H1 (cell line): ENCODE measurements around the gene TBCD. TPM values are rescaled to one million over a fixed set of nuclear protein-coding genes. Genes with fewer than 3 reads are reported as not detected.

ENCODE experiments used
- CTCF ChIA-PET: fragments of 300-600 bp; sonication (Branson Sonifier 250); formaldehyde crosslinking; loops from one replicate; lab custom pipeline; 2021; ENCODE audit not compliant: partially characterized antibody; lab: Charles Lee
- POLR2A ChIA-PET: fragments of 300-600 bp; sonication (Branson Sonifier 250); formaldehyde crosslinking; loops from one replicate; lab custom pipeline; 2021; ENCODE audit warnings: inconsistent platforms; ENCODE audit not compliant: partially characterized antibody; lab: Charles Lee
- DNase-seq, 2 experiments: peaks; one replicate each; pipeline versions ENCODE4 v3.0.0 to v3.0.0-alpha.2; 2010 to 2022; ENCODE audit warnings: low spot score in 2 of 2, low read depth in 1 of 2, mixed read lengths in 1 of 2
- FAIRE-seq: peaks from 2 replicates; lab custom pipeline; 2011; peaks lifted over from hg19 to GRCh38; lab: Jason Lieb, UNC
- H2AFZ ChIP-seq: 2 replicates; pipeline ENCODE4 v1.8.1; 2012; ENCODE audit warnings: low read length, inconsistent platforms
- H2AK5ac ChIP-seq: 2 replicates; pipeline ENCODE4 v1.6.1; 2013; ENCODE audit warnings: low read depth, low read length
- H2BK120ac ChIP-seq: replicated peaks from 2 replicates; pipeline ENCODE3; 2013; ENCODE audit warnings: low read depth, low read length, inconsistent platforms
- H2BK12ac ChIP-seq: 2 replicates; pipeline ENCODE4 v1.6.1; 2013; ENCODE audit warnings: low read depth, low read length
- H2BK15ac ChIP-seq: 2 replicates; pipeline ENCODE4 v1.6.1; 2013; ENCODE audit warnings: low read length
- H2BK20ac ChIP-seq: 2 replicates; pipeline ENCODE4 v1.6.1; 2013; ENCODE audit warnings: low read length
- H2BK5ac ChIP-seq: 2 replicates; pipeline ENCODE4 v1.6.1; 2013; ENCODE audit warnings: low read depth, low read length
- H3K14ac ChIP-seq: 2 replicates; pipeline ENCODE4 v1.6.1; 2013; ENCODE audit warnings: inconsistent platforms; ENCODE audit not compliant: insufficient read length
- H3K18ac ChIP-seq: 2 replicates; pipeline ENCODE4 v1.6.1; 2013; ENCODE audit warnings: low read length; ENCODE audit errors: extremely low read depth
- H3K23ac ChIP-seq: 2 replicates; pipeline ENCODE4 v1.6.1; 2013; ENCODE audit warnings: inconsistent platforms; ENCODE audit not compliant: insufficient read length
- H3K23me2 ChIP-seq: 2 replicates; pipeline ENCODE4 v1.6.1; 2013; ENCODE audit warnings: low read depth, low read length
- H3K27ac ChIP-seq: 2 replicates; pipeline ENCODE4 v1.6.1; 2011; ENCODE audit warnings: low read depth, low read length, inconsistent platforms
- H3K27me3 ChIP-seq, 4 experiments: replicated peaks in 1 of 4; 1 replicate in 1 of 4; 2 replicates in 3 of 4; pipeline versions ENCODE4 v1.6.1 to v1.8.1; 2011 to 2013; ENCODE audit warnings: low read length in 3 of 4, mild to moderate bottlenecking in 3 of 4, inconsistent platforms in 2 of 4, mixed read lengths in 2 of 4, moderate library complexity in 1 of 4; ENCODE audit not compliant: control insufficient read depth in 3 of 4, insufficient read depth in 3 of 4; ENCODE audit errors: extremely low read depth in 1 of 4
- H3K36me3 ChIP-seq, 4 experiments: 2 replicates each; pipeline versions ENCODE4 v1.6.1 to v1.8.1; 2011 to 2013; ENCODE audit warnings: mild to moderate bottlenecking in 4 of 4, low read length in 3 of 4, moderate library complexity in 2 of 4, control low read depth in 1 of 4, inconsistent platforms in 1 of 4; ENCODE audit not compliant: insufficient read depth in 4 of 4, control insufficient read depth in 2 of 4
- H3K4ac ChIP-seq: replicated peaks from 2 replicates; pipeline ENCODE3; 2013; ENCODE audit warnings: low read length, low read depth, mixed read lengths, inconsistent platforms; ENCODE audit not compliant: insufficient read length
- H3K4me1 ChIP-seq, 4 experiments: replicated peaks in 1 of 4; 1 replicate in 1 of 4; 2 replicates in 3 of 4; pipeline versions ENCODE4 v1.6.1 to v1.8.1; 2011 to 2013; ENCODE audit warnings: low read length in 3 of 4, inconsistent platforms in 2 of 4, mixed read lengths in 1 of 4; ENCODE audit not compliant: insufficient read depth in 4 of 4, control insufficient read depth in 3 of 4
- H3K4me2 ChIP-seq, 2 experiments: 2 replicates each; pipeline versions ENCODE4 v1.6.1 to v1.8.1; 2011 to 2013; ENCODE audit warnings: low read depth in 2 of 2, low read length in 2 of 2, control low read depth in 1 of 2, inconsistent platforms in 1 of 2, mild to moderate bottlenecking in 1 of 2; ENCODE audit not compliant: insufficient read depth in 1 of 2
- H3K4me3 ChIP-seq, 4 experiments: fragments of 200-600, 300-600 bp in 1 of 4; sonication (generic), shearing (Covaris generic), sonication (Bioruptor Twin) in 1 of 4; 2 replicates each; pipeline versions ENCODE4 v1.5.1 to v1.8.1; 2011 to 2016; ENCODE audit warnings: low read length in 4 of 4, low read depth in 3 of 4, control low read depth in 2 of 4, inconsistent platforms in 2 of 4, mild to moderate bottlenecking in 2 of 4, mixed read lengths in 1 of 4, moderate library complexity in 1 of 4; ENCODE audit not compliant: insufficient read depth in 2 of 4; ENCODE audit errors: extremely low read depth in 1 of 4
- H3K56ac ChIP-seq: replicated peaks from 2 replicates; pipeline ENCODE3; 2013; ENCODE audit warnings: low read depth, mild to moderate bottlenecking, mixed read lengths, low read length, inconsistent platforms; ENCODE audit not compliant: insufficient read length
- H3K79me1 ChIP-seq: 2 replicates; pipeline ENCODE4 v1.6.1; 2013; ENCODE audit warnings: low read depth, low read length, control low read depth
- H3K79me2 ChIP-seq, 2 experiments: 2 replicates each; pipeline versions ENCODE4 v1.6.1 to v1.8.1; 2012 to 2013; ENCODE audit warnings: low read length in 2 of 2, mild to moderate bottlenecking in 2 of 2, inconsistent platforms in 1 of 2; ENCODE audit not compliant: insufficient read depth in 2 of 2, control insufficient read depth in 1 of 2
- H3K9ac ChIP-seq, 4 experiments: replicated peaks in 1 of 4; 1 replicate in 1 of 4; 2 replicates in 3 of 4; pipeline versions ENCODE4 v1.6.1 to v1.8.1; 2011 to 2013; ENCODE audit warnings: low read depth in 3 of 4, low read length in 3 of 4, control low read depth in 2 of 4, mild to moderate bottlenecking in 2 of 4, moderate library complexity in 2 of 4, inconsistent platforms in 1 of 4; ENCODE audit errors: extremely low read depth in 1 of 4
- H3K9me3 ChIP-seq, 2 experiments: 2 replicates each; pipeline versions ENCODE4 v1.6.1 to v1.8.1; 2012 to 2013; ENCODE audit warnings: mild to moderate bottlenecking in 2 of 2, moderate library complexity in 2 of 2, control low read depth in 1 of 2, inconsistent platforms in 1 of 2, low read depth in 1 of 2, low read length in 1 of 2, mixed read lengths in 1 of 2; ENCODE audit not compliant: insufficient read depth in 2 of 2
- H4K20me1 ChIP-seq, 2 experiments: replicated peaks in 1 of 2; 2 replicates each; pipeline versions ENCODE3 to v1.8.1; 2011 to 2013; ENCODE audit warnings: inconsistent platforms in 2 of 2, low read length in 2 of 2, mild to moderate bottlenecking in 1 of 2; ENCODE audit not compliant: insufficient read depth in 2 of 2, control insufficient read depth in 1 of 2
- H4K5ac ChIP-seq: 2 replicates; pipeline ENCODE4 v1.6.1; 2013; ENCODE audit warnings: low read length, low read depth, mixed read lengths, inconsistent platforms; ENCODE audit not compliant: insufficient read length
- H4K8ac ChIP-seq: 2 replicates; pipeline ENCODE4 v1.8.0; 2013; ENCODE audit warnings: mild to moderate bottlenecking, moderate library complexity, low read length, inconsistent platforms; ENCODE audit not compliant: insufficient read depth; ENCODE audit errors: extremely low read depth
- H4K91ac ChIP-seq: replicated peaks from 2 replicates; pipeline ENCODE3; 2013; ENCODE audit warnings: low read length, mixed read lengths, inconsistent platforms; ENCODE audit not compliant: insufficient read length
- BACH1 ChIP-seq: IDR thresholded peaks from 2 replicates; pipeline ENCODE4 v1.6.1; 2012; ENCODE audit warnings: low read length, improper control_type of control experiment
- CHD2 ChIP-seq: IDR thresholded peaks from 2 replicates; pipeline ENCODE4 v1.6.1; 2012; ENCODE audit warnings: low read length, improper control_type of control experiment
- CTCF ChIP-seq, 3 experiments: IDR thresholded peaks; 1 replicate in 2 of 3; 2 replicates in 1 of 3; pipeline versions ENCODE4 v1.5.1 to v1.6.1; 2011; ENCODE audit warnings: low read length in 3 of 3, mild to moderate bottlenecking in 3 of 3, inconsistent platforms in 2 of 3, low read depth in 1 of 3, moderate library complexity in 1 of 3; ENCODE audit not compliant: insufficient read depth in 1 of 3; ENCODE audit errors: control extremely low read depth in 1 of 3
- GTF2F1 ChIP-seq: IDR thresholded peaks from 2 replicates; pipeline ENCODE4 v1.6.1; 2012; ENCODE audit warnings: low read depth, low read length, improper control_type of control experiment, borderline replicate concordance
- HDAC2 ChIP-seq, 2 experiments: fragments of 300-600 bp in 1 of 2; sonication (generic) in 1 of 2; IDR thresholded peaks; 2 replicates each; pipeline ENCODE4 v1.6.1; 2011 to 2012; ENCODE audit warnings: low read depth in 2 of 2, low read length in 2 of 2, mild to moderate bottlenecking in 2 of 2, moderate library complexity in 2 of 2, borderline replicate concordance in 1 of 2, inconsistent platforms in 1 of 2
- NANOG ChIP-seq: IDR thresholded peaks from 2 replicates; pipeline ENCODE4 v1.6.1; 2011; ENCODE audit warnings: low read length, low read depth, mild to moderate bottlenecking, inconsistent platforms; ENCODE audit not compliant: insufficient read depth, poor library complexity, severe bottlenecking
- NRF1 ChIP-seq: IDR thresholded peaks from 2 replicates; pipeline ENCODE4 v1.6.1; 2011; ENCODE audit warnings: mild to moderate bottlenecking, low read depth, low read length, improper control_type of control experiment
- POLR2AphosphoS5 ChIP-seq: IDR thresholded peaks from 2 replicates; pipeline ENCODE4 v1.6.1; 2011; ENCODE audit warnings: low read depth, low read length
- RAD21 ChIP-seq, 2 experiments: IDR thresholded peaks in 1 of 2; conservative IDR thresholded peaks in 1 of 2; 2 replicates each; pipeline ENCODE4 v1.6.1; 2011; ENCODE audit warnings: low read depth in 2 of 2, low read length in 2 of 2, improper control_type of control experiment in 1 of 2, inconsistent platforms in 1 of 2, mild to moderate bottlenecking in 1 of 2, moderate library complexity in 1 of 2
- RFX5 ChIP-seq: IDR thresholded peaks from 2 replicates; pipeline ENCODE4 v1.6.1; 2011; ENCODE audit warnings: low read depth, low read length, improper control_type of control experiment, borderline replicate concordance
- SP4 ChIP-seq: IDR thresholded peaks from 2 replicates; pipeline ENCODE4 v1.6.1; 2012; ENCODE audit warnings: low read length, inconsistent platforms
- WGBS, 2 experiments: shearing (Covaris generic) in 1 of 2; methylation state at CpG; one replicate each; pipeline versions ENCODE4 v1.1.6 to v1.1.7; 2013 to 2015; ENCODE audit warnings: low lambda C conversion rate in 2 of 2, mixed read lengths in 2 of 2, inconsistent platforms in 1 of 2, low coverage in 1 of 2, missing lambda C conversion rate in 1 of 2; ENCODE audit not compliant: insufficient replicate concordance in 2 of 2, insufficient coverage in 1 of 2, insufficient read length in 1 of 2; ENCODE audit errors: extremely low coverage in 1 of 2, missing lambda C conversion rate in 1 of 2; 5-methylcytosine and 5-hydroxymethylcytosine counted together
- polyA plus RNA-seq, 7 experiments: library from polyadenylated mRNA; depleted of rRNA in 3 of 7; stranded (reverse) in 5 of 7; unstranded in 2 of 7; fragments of >200 nt in 5 of 7; fragments of 200-250 nt in 2 of 7; gene quantifications; 1 replicate in 5 of 7; 2 replicates in 1 of 7; 4 replicates in 1 of 7; pipeline versions ENCODE4 v1.2.1 to v1.2.3, GENCODE V29; 2011 to 2013; ENCODE audit warnings: missing spikeins in 2 of 7, mixed read lengths in 2 of 7
- total RNA-seq: library from RNA; stranded (reverse); fragmentation: NEBNext Ultra II Directional; extraction: Animal tissue kit (Norgen Biotek cat#: 25700); gene quantifications from 2 replicates; pipeline ENCODE4 v1.2.1, GENCODE V29; 2021

Gene TBCD
- total and polyA plus RNA-seq, 2 of the 8 experiments (the other 6 are each of a cell fraction or from before 2014, with no cell fraction given), result 118 to 162 TPM

- no peak overlapping the region for H3K9ac ChIP-seq
- CTCF ChIA-PET, result interaction anchor here (0.8 to 1.5 kb wide), 10 partner anchors 8 to 266 kb away, joined by 3 to 8 read pairs (median 4); no protein-coding TSS in a partner anchor
- no peak overlapping the region for H3K56ac ChIP-seq
- H2BK12ac ChIP-seq, result no peak overlapping the region
- no peak for FAIRE-seq
- H3K36me3 ChIP-seq, result peaks cover 0 to 41% (median 29%) of the 10 kb centered on the region in 4 experiments; a peak in 6 of 8 replicates
- H3K18ac ChIP-seq, result no peak overlapping the region
- no peak overlapping the region for H3K4ac ChIP-seq
- POLR2A ChIA-PET, result interaction anchor here (0.6 to 1.1 kb wide), 2 partner anchors 14 to 158 kb away, joined by 3 to 6 read pairs; no protein-coding TSS in a partner anchor
- H2BK20ac ChIP-seq, result no peak overlapping the region
- no peak overlapping the region for H4K5ac ChIP-seq
- no peak overlapping the region for H3K4me2 ChIP-seq
- no peaks in the 10 kb centered on the region for H3K9me3 ChIP-seq
- peaks cover 0 to 6% of the 10 kb centered on the region in 2 experiments for H4K20me1 ChIP-seq
- no peak overlapping the region for H3K23ac ChIP-seq
- no peak overlapping the region for H2BK120ac ChIP-seq
- H4K91ac ChIP-seq, result no peak overlapping the region
- 93% methylated on average over 15 of the region's 15 CpGs; no CpG with 5 or more reads in 1 of the 2 experiments for WGBS, 2 experiments
- H2AFZ ChIP-seq, result no peak overlapping the region
- no peaks in the 10 kb centered on the region for H3K23me2 ChIP-seq
- no peaks in the 10 kb centered on the region for H3K27me3 ChIP-seq
- DNase-seq, result no peak
- H2BK5ac ChIP-seq, result no peak overlapping the region
- H4K8ac ChIP-seq, result no peak overlapping the region
- H3K79me2 ChIP-seq, result no peaks in the 10 kb centered on the region
- no peak overlapping the region for H3K27ac ChIP-seq
- no peaks in the 10 kb centered on the region; the same call in none of the 2 replicates for H3K79me1 ChIP-seq
- H2BK15ac ChIP-seq, result no peak overlapping the region
- H3K4me3 ChIP-seq, result no peak overlapping the region
- H3K4me1 ChIP-seq, result no peaks in the 10 kb centered on the region
- no peak overlapping the region for H3K14ac ChIP-seq
- no peak overlapping the region for H2AK5ac ChIP-seq
- no peak for TF ChIP-seq GTF2F1
- no peak for TF ChIP-seq RFX5
- TF ChIP-seq SP4, result no peak
- no peak for TF ChIP-seq POLR2AphosphoS5
- TF ChIP-seq CTCF (IDR thresholded peaks at IDR 0.05; ENCODE audit: control extremely low read depth in 1 of 3, insufficient read depth in 1 of 3, low read depth in 1 of 3, low read length in 3 of 3), result peak; percentile 21 to 45 (median 34)
- no peak for TF ChIP-seq NRF1
- TF ChIP-seq RAD21 (IDR thresholded peaks at IDR 0.05 in 1 of 2, conservative IDR thresholded peaks at IDR 0.05 in 1 of 2; ENCODE audit: low read depth in 2 of 2, low read length in 2 of 2), result peak; percentile 7 to 35; a peak in 3 of 4 replicates
- TF ChIP-seq BACH1, result no peak
- TF ChIP-seq CHD2, result no peak
- no peak for TF ChIP-seq HDAC2 (IDR thresholded peaks at IDR 0.05; ENCODE audit: borderline replicate concordance in 1 of 2, low read depth in 2 of 2, low read length in 2 of 2)
- no peak for TF ChIP-seq NANOG
Measured at GRCh38 chr17:82933911-82934310, 182.0 kb downstream of the TBCD start.
